GM21367 (cell line): ENCODE data around the gene ZNF639.

Experiments used
- ATAC-seq: cut with Tn5 transposase; IDR thresholded peaks from one replicate; pipeline ENCODE4 v1.9.1; 2021; ENCODE audit not compliant: unreplicated experiment

Gene ZNF639

GRCh38 chr3:179309225-179310078, 13.4 kb upstream of the ZNF639 start:
- ATAC-seq: peak; percentile 94

GRCh38 chr3:179318876-179319275, 4.0 kb upstream of the ZNF639 start:
- no peak for ATAC-seq

- no peak for ATAC-seq
Observed at GRCh38 chr3:179321668-179322285, 1.1 kb upstream of the ZNF639 start.

- peak; percentile 37 for ATAC-seq
Observed at GRCh38 chr3:179323197-179324110, 623 bp downstream of the ZNF639 start.

- ATAC-seq: no peak
Observed at GRCh38 chr3:179324270-179324754, 1.5 kb downstream of the ZNF639 start.

GRCh38 chr3:179330438-179330837, 7.6 kb downstream of the ZNF639 start:
- no peak for ATAC-seq

GRCh38 chr3:179332240-179332639, 9.4 kb downstream of the ZNF639 start:
- no peak for ATAC-seq

GRCh38 chr3:179333084-179333483, 10.3 kb downstream of the ZNF639 start:
- ATAC-seq: no peak

GRCh38 chr3:179336345-179336929, 13.6 kb downstream of the ZNF639 start:
- no peak for ATAC-seq

GRCh38 chr3:179347345-179348194, 24.7 kb downstream of the ZNF639 start, which contains the start of gene MFN1:
Gene MFN1, plus strand, starts transcription at chr3:179347709. Its CDS starts 1,143 bp downstream, at chr3:179348852.
- ATAC-seq: peak; percentile 96

GRCh38 chr3:179348325-179349013, 25.6 kb downstream of the ZNF639 start:
- peak; percentile 65 for ATAC-seq

GRCh38 chr3:179355996-179356395, 33.2 kb downstream of the ZNF639 start:
- ATAC-seq: no peak

GRCh38 chr3:179363332-179363731, 40.5 kb downstream of the ZNF639 start:
- ATAC-seq: no peak

- no peak for ATAC-seq
Observed at GRCh38 chr3:179369621-179370020, 46.8 kb downstream of the ZNF639 start.

- ATAC-seq: no peak
Observed at GRCh38 chr3:179373938-179374337, 51.1 kb downstream of the ZNF639 start.

- ATAC-seq: no peak
Observed at GRCh38 chr3:179375091-179375999, 52.5 kb downstream of the ZNF639 start.

GRCh38 chr3:179376474-179376873, 53.6 kb downstream of the ZNF639 start:
- ATAC-seq: no peak
